GM12878 (cell line): Measurements from ENCODE around the gene CD84. TPM values are rescaled to one million over a fixed set of nuclear protein-coding genes. Genes with fewer than 3 reads are reported as not detected.

Experiments
- ATAC-seq: fragments of 200-7000 bp; cut with Tn5 transposase; 3 replicates; pipeline ENCODE4 v1.9.1; 2020; ENCODE audit warnings: mild to moderate bottlenecking, moderate library complexity
- BruUV-seq: library from RNA; stranded (reverse); fragments of 400-500 nt; replicated peaks from 2 replicates; lab custom pipeline; 2021; lab: Mats Ljungman, UMichigan
- CTCF ChIA-PET: fragments of 300-600 bp; sonication (Branson Sonifier 250); formaldehyde crosslinking; extraction: SDS; loops from one replicate; lab custom pipeline; 2021; ENCODE audit warnings: inconsistent platforms; lab: Yijun Ruan, JAX
- POLR2A ChIA-PET: fragments of 350-600 bp; formaldehyde crosslinking; extraction: SDS; loops from one replicate; lab custom pipeline; 2021; ENCODE audit warnings: inconsistent platforms; lab: Charles Lee
- RAD21 ChIA-PET: fragments of 300-600 bp; sonication (Branson Sonifier 250); formaldehyde crosslinking; loops from one replicate; lab custom pipeline; 2023; ENCODE audit warnings: antibody characterized with exemption; ENCODE audit not compliant: unreplicated experiment; lab: Charles Lee
- SMC1A ChIA-PET: fragments of 300-600 bp; sonication (Branson Sonifier 250); formaldehyde crosslinking; loops from one replicate; lab custom pipeline; 2023; ENCODE audit not compliant: unreplicated experiment, uncharacterized antibody; lab: Charles Lee
- DNase-seq: peaks from one replicate; pipeline ENCODE4 v3.0.0-alpha.2; 2011; ENCODE audit warnings: low read depth, low spot score
- FAIRE-seq: peaks from 3 replicates; lab custom pipeline; 2011; peaks lifted over from hg19 to GRCh38; lab: Jason Lieb, UNC
- H2AFZ ChIP-seq: 2 replicates; pipeline ENCODE4 v1.6.0; 2011; ENCODE audit warnings: low read depth, low read length, control low read depth; ENCODE audit not compliant: control insufficient read depth
- H3K27ac ChIP-seq: 2 replicates; pipeline ENCODE4 v1.5.1; 2011; ENCODE audit warnings: control low read depth; ENCODE audit not compliant: control insufficient read depth, insufficient read depth
- H3K27me3 ChIP-seq, 2 experiments: replicated peaks in 1 of 2; 2 replicates each; pipeline versions ENCODE4 v1.6.0 to v1.6.1; 2011; ENCODE audit warnings: low read length in 1 of 2; ENCODE audit not compliant: control insufficient read depth in 2 of 2, insufficient read depth in 2 of 2
- H3K36me3 ChIP-seq, 2 experiments: 2 replicates each; pipeline ENCODE4 v1.5.1; 2011; ENCODE audit warnings: low read length in 1 of 2; ENCODE audit not compliant: control insufficient read depth in 2 of 2, insufficient read depth in 2 of 2
- H3K4me1 ChIP-seq: 2 replicates; pipeline ENCODE4 v1.6.1; 2011; ENCODE audit warnings: mild to moderate bottlenecking, low read length, moderate library complexity, mixed read lengths; ENCODE audit not compliant: control insufficient read depth, insufficient read depth
- H3K4me2 ChIP-seq: 2 replicates; pipeline ENCODE4 v1.6.0; 2011; ENCODE audit warnings: control low read depth; ENCODE audit not compliant: control insufficient read depth, insufficient read depth
- H3K4me3 ChIP-seq: fragments of 200-600 bp; sonication (generic); 2 replicates; pipeline ENCODE4 v1.5.1; 2016
- H3K79me2 ChIP-seq: 2 replicates; pipeline ENCODE4 v1.6.0; 2011; ENCODE audit warnings: low read length; ENCODE audit not compliant: control insufficient read depth, insufficient read depth
- H3K9ac ChIP-seq: 2 replicates; pipeline ENCODE4 v1.8.0; 2011; ENCODE audit warnings: low read length, control low read depth, mixed read lengths; ENCODE audit not compliant: control insufficient read depth, insufficient read depth
- H3K9me3 ChIP-seq: replicated peaks from 3 replicates; pipeline ENCODE4 v1.5.1; 2011; ENCODE audit warnings: mild to moderate bottlenecking, low read length; ENCODE audit not compliant: control insufficient read depth, insufficient read depth
- H4K20me1 ChIP-seq: 2 replicates; pipeline ENCODE4 v1.6.0; 2011; ENCODE audit not compliant: control insufficient read depth, insufficient read depth
- BCL11A ChIP-seq: IDR thresholded peaks from 2 replicates; pipeline ENCODE4 v1.6.1; 2011; ENCODE audit warnings: low read depth, low read length
- KAT2A ChIP-seq: conservative IDR thresholded peaks from 2 replicates; pipeline ENCODE4 v1.6.1; 2011; ENCODE audit warnings: low read depth, low read length; ENCODE audit not compliant: control insufficient read depth
- MTA3 ChIP-seq: IDR thresholded peaks from 2 replicates; pipeline ENCODE4 v1.6.1; 2012; ENCODE audit warnings: low read length, inconsistent platforms, borderline replicate concordance
- NBN ChIP-seq: fragments of 450-650 bp; IDR thresholded peaks from 2 replicates; pipeline ENCODE4 v1.6.1; 2016
- NFYB ChIP-seq: IDR thresholded peaks from 2 replicates; pipeline ENCODE4 v1.6.1; 2011; ENCODE audit warnings: low read depth, mild to moderate bottlenecking, low read length, improper control_type of control experiment, moderate library complexity; ENCODE audit not compliant: insufficient read depth
- POLR2A ChIP-seq: IDR thresholded peaks from 2 replicates; pipeline ENCODE4 v1.6.1; 2011; ENCODE audit warnings: low read depth, mild to moderate bottlenecking, low read length
- POLR2AphosphoS2 ChIP-seq: IDR thresholded peaks from 2 replicates; pipeline ENCODE4 v1.6.1; 2011; ENCODE audit warnings: low read depth, mild to moderate bottlenecking, low read length, improper control_type of control experiment, moderate library complexity
- POLR2AphosphoS5 ChIP-seq: IDR thresholded peaks from 2 replicates; pipeline ENCODE4 v1.6.1; 2011; ENCODE audit warnings: mild to moderate bottlenecking, low read length, inconsistent platforms
- POU2F2 ChIP-seq: IDR thresholded peaks from 3 replicates; pipeline ENCODE4 v1.6.1; 2011; ENCODE audit warnings: low read depth, mild to moderate bottlenecking, low read length, borderline replicate concordance
- RELA ChIP-seq: fragments of 450-650 bp; IDR thresholded peaks from 2 replicates; pipeline ENCODE4 v1.8.0; 2014; ENCODE audit warnings: borderline replicate concordance; ENCODE audit not compliant: partially characterized antibody
- RUNX3 ChIP-seq: IDR thresholded peaks from 2 replicates; pipeline ENCODE4 v1.6.1; 2012; ENCODE audit warnings: low read length, inconsistent platforms
- TBL1XR1 ChIP-seq: IDR thresholded peaks from 2 replicates; pipeline ENCODE4 v1.6.1; 2012; ENCODE audit warnings: low read depth, low read length, improper control_type of control experiment
- TCF12 ChIP-seq: IDR thresholded peaks from 2 replicates; pipeline ENCODE4 v1.6.1; 2011; ENCODE audit warnings: low read depth, mild to moderate bottlenecking, low read length
- ZBTB40 ChIP-seq: fragments of 450-650 bp; IDR thresholded peaks from 2 replicates; pipeline ENCODE4 v1.6.1; 2016; ENCODE audit warnings: mild to moderate bottlenecking, moderate library complexity, borderline replicate concordance
- WGBS: methylation state at CpG from one replicate; pipeline ENCODE4 v1.1.6; 2016; ENCODE audit warnings: low lambda C conversion rate; ENCODE audit not compliant: insufficient replicate concordance, insufficient coverage; ENCODE audit errors: missing lambda C conversion rate; 5-methylcytosine and 5-hydroxymethylcytosine counted together
- in situ Hi-C: fragments of 300-500 bp; cut with MboI; formaldehyde crosslinking; loops from 9 replicates; pipeline ENCODE4 v1.14.3; 2018; ENCODE audit warnings: mixed read lengths
- intact Hi-C: fragments of 100-400 bp; cut with micrococcal nuclease; formaldehyde crosslinking; loops from one replicate; pipeline ENCODE4 v1.14.2; 2022; ENCODE audit not compliant: unreplicated experiment
- polyA plus RNA-seq, 11 experiments: library from polyadenylated mRNA; depleted of rRNA in 4 of 11; unstranded in 6 of 11; stranded (reverse) in 5 of 11; fragments of >200 nt; fragmentation: Nextera tagmentation in 4 of 11; fragmentation: Illumina TruSeq in 1 of 11; extraction: Ambion mirVana in 4 of 11; extraction: Trizol in 1 of 11; gene quantifications; 1 replicate in 1 of 11; 2 replicates in 10 of 11; pipeline versions ENCODE4 v1.2.1 to v1.2.3, GENCODE V29; 2011 to 2016; ENCODE audit warnings: inconsistent platforms in 2 of 11, missing spikeins in 2 of 11, low read depth in 1 of 11
- total RNA-seq, 4 experiments: library from RNA; depleted of rRNA in 3 of 4; stranded (reverse); fragments of >200 nt in 3 of 4; fragmentation: Illumina TruSeq in 1 of 4; extraction: Trizol in 1 of 4; gene quantifications; 2 replicates each; pipeline versions ENCODE4 v1.2.1 to v1.2.3, GENCODE V29; 2013 to 2021

CD84 gene
- total and polyA plus RNA-seq, 10 of the 15 experiments (the other 5 are each of a cell fraction or from before 2014, with no cell fraction given) = 3.4 to 20.3 (median 11.7) TPM

GRCh38 chr1:160628799-160629263 lies 49.5 kb upstream of the CD84 start:
- Histone ChIP-seq H3K9ac (no peak overlapping the region), H3K4me1 (peaks cover 69% of the 10 kb centered on the region), H3K4me3 (no peak overlapping the region), H3K36me3 (peaks cover 17 to 18% of the 10 kb centered on the region in 2 experiments), H3K27me3 (no peaks in the 10 kb centered on the region), H3K79me2 (peaks cover 61% of the 10 kb centered on the region), H3K4me2 (peak overlapping the region; percentile 42; the same call in 1 of the 2 replicates), H3K27ac (peak overlapping the region; percentile 10; the same call in 1 of the 2 replicates), H2AFZ (no peak overlapping the region), H3K9me3 (no peaks in the 10 kb centered on the region), H4K20me1 (no peaks in the 10 kb centered on the region)
- ChIA-PET CTCF (interaction anchor here (0.6 to 1.5 kb wide), 5 partner anchors 11 to 107 kb away, joined by 3 to 4 read pairs (median 3); no protein-coding TSS in a partner anchor), RAD21 (interaction anchor here (0.6 to 15.7 kb wide), 11 partner anchors 10 to 139 kb away, joined by 3 to 194 read pairs (median 5); partner anchors contain the start of genes SLAMF1 and SLAMF7), POLR2A (interaction anchor here (0.9 to 5.9 kb wide), 10 partner anchors 9 to 197 kb away, joined by 4 to 42 read pairs (median 6); partner anchors contain the start of gene SLAMF1), SMC1A (interaction anchor here (0.9 to 17.6 kb wide), 13 partner anchors 8 to 200 kb away, joined by 3 to 259 read pairs (median 4); partner anchors contain the start of gene SLAMF1)
- TF ChIP-seq POLR2AphosphoS5 (peak; percentile 52), POU2F2 (0 out of 3 replicates have a peak, but pooled peaks have one; percentile 1), RELA (no peak), MTA3 (peak; percentile 61; the same call in 1 of the 2 replicates), TBL1XR1 (no peak), TCF12 (no peak), NFYB (no peak), POLR2AphosphoS2 (peak; percentile 24; the same call in 1 of the 2 replicates), BCL11A (no peak), POLR2A (peak; percentile 38), KAT2A (no peak), NBN (no peak), RUNX3 (0 out of 2 replicates have a peak, but pooled peaks have one; percentile 29), ZBTB40 (no peak)
- BruUV-seq = no TSS peak
- intact Hi-C loops (no loop called here), in situ Hi-C loops (no loop called here)
- WGBS = 86% methylated on average over 8 of the region's 8 CpGs
- no peak for DNase-seq
- ATAC-seq = no peak
- no peak for FAIRE-seq
